GM19025 (cell line): Measurements from ENCODE around the gene PPP2R3B.
"Not testable (repeated sequence)": the region's sequence is repeated elsewhere in the genome, so short reads cannot be mapped to it uniquely, and the experiment has no call there.

Experiments used
- ATAC-seq: cut with Tn5 transposase; IDR thresholded peaks from one replicate; pipeline ENCODE4 v1.9.1; 2021; ENCODE audit warnings: mild to moderate bottlenecking, low read depth, moderate library complexity; ENCODE audit not compliant: unreplicated experiment

Gene PPP2R3B

DNA sequence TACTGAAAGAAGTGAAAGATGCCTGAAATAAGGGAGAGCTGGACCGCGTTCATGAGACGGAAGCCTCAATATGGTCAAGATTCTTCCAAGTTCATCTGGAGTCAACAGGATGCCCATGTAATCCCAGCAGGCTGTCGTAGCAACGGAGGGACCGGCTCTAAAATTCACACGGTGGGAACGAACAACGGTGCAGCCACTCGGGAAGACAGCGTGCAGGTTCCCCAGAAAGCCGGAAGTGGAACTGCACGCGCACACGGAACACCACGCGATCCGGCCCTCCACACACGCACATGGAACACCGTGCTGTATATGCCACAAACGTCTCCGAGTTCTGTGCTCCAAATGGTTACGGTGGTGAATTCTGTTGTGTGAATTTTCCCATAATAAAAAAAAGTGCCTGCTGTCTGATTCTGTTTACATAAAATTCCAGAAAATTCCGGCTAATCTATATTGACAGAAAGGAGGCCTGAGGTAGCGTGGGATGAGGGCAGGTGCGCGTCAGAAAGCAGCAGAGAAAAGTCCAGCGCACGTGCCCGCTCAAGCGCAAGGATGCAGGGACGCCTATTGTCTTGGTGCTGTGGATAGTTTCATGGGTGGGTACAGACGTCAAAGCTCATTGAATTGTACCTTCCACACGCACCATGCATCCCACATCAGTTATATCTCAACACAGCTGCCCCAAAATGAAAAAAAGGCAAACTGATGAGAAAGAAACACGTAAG lies 31.2 kb downstream of the PPP2R3B start:
- no peak for ATAC-seq

DNA sequence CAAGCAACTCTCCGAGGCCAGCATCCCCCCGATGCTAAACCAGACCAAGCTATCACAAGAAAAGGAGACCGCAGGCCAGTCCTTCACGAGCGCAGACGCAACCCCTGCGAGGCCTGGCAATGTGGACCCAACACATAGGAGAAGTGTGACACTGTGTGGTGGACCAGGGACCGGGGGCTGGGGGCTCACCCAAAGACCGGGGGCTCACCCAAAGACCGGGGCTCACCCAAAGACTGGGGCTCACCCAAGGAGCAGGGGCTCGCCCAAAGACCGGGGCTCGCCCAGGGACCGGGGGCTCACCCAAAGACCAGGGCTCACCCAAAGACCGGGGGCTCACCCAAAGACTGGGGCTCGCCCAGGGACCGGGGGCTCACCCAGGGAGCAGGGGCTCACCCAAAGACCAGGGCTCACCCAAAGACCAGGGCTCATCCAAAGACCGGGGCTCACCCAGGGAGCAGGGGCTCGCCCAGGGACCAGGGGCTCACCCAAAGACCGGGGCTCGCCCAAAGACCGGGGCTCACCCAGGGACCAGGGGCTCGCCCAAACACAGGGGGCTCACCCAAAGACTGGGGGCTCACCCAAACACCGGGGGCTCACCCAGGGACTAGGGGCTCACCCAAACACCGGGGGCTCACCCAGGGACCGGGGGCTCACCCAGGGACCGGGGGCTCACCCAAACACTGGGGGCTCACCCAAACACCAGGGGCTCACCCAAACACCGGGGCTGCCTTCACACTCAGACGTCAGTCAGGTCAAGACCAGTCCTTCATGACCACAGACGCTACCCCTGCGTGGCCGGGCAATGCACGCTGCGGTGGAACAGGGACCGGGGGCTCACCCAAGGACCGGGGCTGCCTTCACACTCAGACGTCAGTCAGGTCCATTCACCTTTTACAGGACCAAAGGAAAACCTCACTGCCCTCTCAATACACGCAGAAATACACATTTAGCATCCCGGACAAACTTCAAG lies 32.9 kb downstream of the PPP2R3B start:
- no peak for ATAC-seq

DNA sequence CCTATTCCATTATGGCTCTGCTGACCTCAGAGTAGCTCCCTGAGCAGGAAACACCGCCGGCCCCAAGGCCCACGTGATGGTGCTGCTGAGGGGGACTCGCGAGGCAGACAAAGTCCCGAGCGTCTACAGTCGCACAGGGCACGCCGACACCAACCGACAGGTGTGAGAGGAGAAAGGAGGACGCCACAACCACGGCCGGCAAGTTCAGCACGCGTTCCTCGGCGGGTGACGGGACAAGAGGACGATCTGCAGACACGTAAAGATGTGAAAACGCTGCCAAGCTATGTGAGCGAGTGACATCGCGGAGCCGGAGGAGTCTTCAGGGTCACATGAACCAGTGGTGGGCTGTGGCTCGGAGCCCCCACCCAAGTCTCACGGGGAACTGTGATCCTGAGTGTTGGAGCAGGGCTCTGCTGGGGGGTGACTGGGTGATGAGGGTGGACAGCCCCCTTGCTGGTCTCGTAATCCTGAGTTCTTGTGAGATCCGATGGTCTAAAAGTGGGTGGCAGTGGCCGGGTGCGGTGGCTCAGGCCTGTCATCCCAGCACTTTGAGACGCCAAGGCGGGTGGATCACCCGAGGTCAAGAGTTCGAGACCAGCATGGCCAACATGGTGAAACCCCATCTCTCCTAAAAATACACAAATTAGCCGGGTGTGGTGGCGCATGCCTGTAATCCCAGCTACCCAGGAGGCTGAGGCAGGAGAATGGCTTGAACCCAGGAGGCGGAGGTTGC lies 34.0 kb downstream of the PPP2R3B start:
- ATAC-seq: no peak

DNA sequence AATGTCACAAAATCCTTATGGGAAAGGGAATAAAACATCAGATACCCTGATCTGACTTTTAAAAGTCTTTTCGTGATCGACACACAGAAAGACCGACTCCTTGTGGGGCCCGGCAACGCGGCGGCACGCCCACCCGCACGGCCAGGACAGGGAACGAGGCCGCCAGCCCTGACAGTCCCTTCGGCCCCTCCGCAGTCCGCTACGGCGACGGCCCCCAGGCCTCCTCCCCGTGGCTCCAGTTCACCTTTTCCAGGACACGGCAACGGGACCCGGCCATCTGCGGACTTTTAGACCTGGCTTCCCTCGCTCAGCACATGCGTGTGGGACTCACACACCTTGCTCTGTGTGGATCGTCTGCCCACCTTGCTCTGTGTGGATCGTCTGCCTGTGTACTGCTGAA lies 34.5 kb downstream of the PPP2R3B start:
- no peak for ATAC-seq

DNA sequence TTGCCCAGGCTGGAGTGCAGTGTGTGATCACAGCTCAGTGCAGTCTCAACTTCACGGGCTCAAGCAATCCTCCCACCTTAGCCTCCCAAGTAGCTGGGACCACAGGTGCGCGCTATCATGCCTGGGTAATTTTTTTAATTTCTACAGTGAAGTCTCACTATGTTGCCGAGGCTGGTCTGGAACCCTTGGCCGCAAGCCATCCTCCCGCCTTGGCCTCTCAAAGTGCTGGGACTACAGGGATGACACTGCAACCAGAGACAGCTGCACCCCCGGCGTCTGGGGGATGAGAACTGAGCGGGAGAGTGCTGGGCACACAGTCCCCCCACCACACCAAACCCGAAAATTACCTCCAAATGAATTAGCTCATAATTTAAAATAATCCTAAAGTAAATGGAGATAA lies 35.0 kb downstream of the PPP2R3B start:
- ATAC-seq: no peak

- ATAC-seq: not testable (repeated sequence)
Measured at GRCh38 chrX:351324-351641, 35.4 kb downstream of the PPP2R3B start.

- ATAC-seq: no peak
Measured at GRCh38 chrX:350534-351323, 36.0 kb downstream of the PPP2R3B start.

DNA sequence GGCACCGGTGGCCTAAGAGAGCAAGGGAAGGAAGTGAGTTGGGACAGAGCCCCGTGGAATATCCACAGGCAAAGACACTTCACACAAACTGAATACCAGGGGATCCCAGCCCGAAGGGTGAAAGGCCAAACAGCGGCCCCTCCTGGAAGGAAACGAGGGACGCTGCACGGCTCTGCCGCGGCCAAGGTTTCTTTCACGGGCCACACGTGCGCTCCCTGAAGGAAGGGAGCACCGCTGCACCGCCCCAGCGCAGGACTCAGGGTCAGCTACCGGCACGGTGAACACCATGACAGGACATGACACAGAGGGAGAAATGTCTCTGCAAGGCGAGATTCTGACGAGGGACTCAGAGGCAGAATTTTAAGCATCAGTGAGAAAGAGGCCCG lies 36.6 kb downstream of the PPP2R3B start:
- ATAC-seq: no peak

DNA sequence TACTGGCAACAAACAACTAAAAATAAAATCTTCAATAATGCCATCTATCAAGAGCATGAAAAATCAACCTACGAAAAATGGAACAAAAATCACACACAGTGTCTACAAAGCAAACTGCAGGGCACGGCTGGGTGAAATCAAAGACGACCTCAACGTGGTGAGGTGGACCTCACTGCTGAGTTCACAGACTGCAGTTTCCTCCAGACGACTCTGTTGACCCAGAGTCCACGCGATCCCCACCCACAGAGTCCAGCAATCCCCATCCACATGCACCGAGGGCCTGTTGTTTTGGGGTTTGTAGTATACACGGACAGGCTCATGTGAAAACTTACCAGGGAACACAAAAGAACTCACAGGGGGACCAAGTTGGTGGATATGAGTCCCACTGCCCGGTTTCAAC lies 37.0 kb downstream of the PPP2R3B start:
- no peak for ATAC-seq

DNA sequence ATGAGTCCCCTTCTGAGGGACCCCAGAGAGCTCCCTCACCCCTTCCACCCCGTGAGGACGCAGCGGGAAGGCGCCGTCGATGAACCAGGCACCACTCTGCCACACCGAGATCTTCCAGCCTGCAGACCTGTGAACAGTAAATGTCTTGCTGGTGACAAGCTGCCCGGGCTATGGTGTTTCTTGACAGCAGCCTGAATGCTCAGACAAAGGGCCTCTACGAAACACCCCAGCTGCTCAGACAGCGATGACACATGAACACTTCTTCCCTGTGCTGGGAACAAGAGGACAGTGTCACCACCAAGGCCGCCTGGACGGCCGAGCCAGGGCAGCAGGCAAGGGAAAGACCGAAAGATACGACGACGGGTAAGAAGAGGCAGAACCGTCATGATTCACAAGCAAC lies 37.5 kb downstream of the PPP2R3B start:
- no peak for ATAC-seq

DNA sequence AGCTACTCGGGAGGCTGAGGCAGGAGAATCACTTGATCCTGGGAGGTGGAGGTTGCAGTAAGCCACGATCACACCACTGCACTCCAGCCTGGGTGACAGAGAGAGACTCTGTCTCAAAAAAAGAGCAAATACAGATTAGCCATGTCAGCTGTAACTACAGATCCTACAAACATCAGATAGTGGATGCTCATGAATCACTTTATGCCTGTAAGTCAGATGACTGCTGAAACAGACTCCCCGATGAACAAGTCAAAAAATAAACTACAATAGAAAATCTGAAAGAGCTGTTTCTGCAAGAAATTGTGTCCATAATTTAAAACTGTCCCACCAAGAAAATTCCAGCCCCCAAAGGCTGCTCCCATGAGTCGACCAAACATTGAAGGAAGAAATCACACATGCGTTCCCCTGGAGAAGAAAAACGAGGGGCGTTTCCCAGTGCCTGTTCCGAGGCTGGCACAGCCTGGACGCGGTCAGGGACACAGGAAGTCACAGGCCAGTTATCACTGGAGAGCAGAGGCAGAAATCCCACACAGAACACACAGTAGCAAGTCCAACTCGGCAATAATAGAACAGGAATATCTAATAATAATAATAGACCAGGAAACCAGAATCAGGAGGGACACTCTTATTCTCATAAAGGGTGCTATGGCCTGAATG lies 38.1 kb downstream of the PPP2R3B start:
- no peak for ATAC-seq

GRCh38 chrX:347351-348117 lies 39.2 kb downstream of the PPP2R3B start:
- ATAC-seq: no peak

DNA sequence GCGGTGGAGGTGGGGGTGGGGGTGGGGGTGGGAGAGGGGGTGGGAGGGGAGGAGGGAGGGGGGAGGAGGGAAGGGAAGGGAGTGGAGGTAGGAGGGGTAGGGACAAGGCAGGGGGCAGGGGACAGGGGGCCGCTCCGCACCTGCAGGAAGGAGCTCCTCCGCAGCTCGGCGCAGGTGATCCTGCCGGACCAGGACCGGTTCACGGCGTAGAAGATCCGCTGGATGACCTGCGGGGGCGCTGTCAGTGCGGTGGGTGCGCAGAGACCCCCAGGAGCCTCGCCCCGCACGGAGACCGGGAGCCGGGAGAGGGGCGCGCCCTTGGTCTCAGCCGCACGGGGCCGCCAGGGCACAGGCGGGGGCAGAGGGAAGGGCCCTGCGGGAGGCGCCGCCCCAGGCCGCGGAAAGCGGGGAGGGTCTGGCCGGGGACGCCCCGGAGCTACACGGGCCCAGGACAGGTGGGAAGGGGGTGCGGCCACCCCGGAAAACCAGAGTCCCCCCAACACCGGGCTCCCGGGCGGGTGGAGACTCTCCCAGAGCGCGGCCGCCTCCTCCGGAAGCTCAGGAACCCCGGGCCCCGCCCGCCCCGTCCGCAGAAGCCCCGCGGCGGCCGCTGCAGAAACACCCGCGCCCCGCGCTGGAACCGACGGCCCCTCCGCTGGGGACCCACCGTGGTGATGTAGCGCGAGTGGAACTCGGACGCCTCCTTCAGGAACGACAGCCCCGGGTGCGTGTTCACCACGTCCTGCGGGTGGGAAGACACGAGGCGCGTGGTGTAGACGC lies 40.5 kb downstream of the PPP2R3B start:
- no peak for ATAC-seq

DNA sequence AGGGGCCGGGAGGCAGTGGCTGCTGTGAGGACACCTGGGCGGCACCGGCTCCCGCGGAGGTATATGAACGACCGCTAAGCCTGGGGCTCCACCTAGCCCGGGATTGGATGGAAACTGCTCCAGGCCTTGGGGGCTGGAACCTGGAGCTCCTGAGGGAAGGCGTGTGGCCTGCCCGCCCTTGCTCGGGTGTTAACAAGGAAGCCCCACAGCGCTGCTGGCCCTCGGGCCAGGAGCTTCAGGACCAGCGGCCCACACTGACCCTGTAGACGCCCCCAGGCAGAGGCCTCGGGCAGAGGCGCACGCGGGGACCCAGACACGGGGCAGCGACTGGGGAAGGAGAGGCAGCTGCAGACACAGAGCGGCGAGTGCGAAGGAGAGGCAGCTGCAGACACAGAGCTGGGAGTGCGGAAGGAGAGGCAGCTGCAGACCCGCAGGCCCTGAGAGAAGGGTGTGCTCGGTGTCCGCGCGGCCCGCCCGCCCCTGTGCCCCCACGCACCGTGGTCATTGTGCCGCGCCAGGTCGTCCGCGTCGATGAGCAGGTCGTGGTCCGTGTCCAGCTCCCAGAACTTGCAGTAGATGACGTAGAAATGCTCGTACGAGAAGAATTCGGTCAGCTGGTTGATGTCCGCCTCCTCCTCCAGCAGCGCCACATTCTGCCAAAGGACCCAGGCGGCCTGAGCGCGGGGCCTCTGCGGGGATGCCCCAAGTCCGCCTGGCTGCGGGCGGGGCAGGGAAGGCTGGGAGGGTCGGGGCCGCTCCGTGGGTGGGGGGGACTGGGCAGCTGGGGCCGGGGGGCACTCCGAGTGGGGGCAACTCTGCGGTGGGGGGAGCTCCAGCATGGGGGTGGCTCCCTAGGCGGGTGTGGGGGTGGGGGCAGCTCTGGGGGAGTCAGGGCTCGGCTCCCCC lies 41.4 kb downstream of the PPP2R3B start:
- ATAC-seq: no peak

DNA sequence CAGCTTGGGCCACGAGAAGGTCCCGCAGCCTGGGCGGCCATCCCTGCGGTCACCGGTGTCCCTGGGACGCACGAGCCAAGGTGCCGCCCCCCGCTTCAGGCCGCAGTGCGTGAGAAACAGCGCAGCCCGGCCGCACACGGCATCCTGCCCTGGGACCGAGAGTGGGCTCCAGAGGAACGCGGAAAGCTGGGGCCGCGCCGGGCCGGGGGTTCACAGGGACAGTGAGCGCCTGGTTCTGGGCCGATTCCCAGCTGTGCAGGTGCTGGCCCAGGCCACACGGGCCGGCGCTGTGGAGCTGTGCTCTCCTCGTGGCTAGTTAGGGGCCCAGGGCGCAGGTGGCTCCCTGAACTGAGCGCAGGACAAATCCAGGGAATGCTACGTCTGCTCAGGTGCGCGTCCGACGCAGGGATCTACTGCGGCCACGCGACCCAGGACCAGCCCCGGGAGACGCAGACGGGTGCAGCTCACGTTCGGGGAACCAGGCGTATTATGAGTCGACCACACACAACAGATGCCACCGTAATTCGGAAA lies 42.3 kb downstream of the PPP2R3B start:
- no peak for ATAC-seq

DNA sequence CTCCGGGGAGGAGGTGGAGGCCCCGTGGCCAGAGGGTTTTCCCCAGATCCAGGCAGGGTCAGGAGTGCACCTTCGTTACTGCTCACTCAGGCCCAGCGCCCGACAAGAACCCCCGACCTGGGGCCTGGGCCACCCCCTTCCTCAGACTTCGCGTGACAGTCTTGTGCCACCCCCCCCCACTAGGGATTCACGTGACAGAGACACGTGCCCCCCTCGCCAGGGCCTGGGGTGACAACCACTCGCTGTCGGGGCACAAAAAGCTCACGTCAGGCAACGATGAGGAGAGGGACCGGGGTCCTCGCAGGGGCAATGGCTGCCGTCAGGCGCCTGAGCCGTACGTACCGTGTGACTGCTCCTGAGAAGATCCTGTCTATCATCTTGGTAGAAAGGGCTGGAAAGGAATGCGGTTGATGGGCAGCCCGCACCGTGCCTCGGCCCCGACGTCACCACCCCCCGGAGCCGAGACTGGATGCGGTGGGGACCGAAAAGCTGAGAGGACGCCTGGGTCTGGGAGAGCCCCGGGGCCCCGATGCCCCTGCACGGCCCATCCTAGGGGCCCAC lies 45.1 kb downstream of the PPP2R3B start:
- ATAC-seq: no peak
